Parathyroid adenoma (tissue), 2 donors: ENCODE measurements around the gene IRAG1.

Experiments used
- H2AFZ ChIP-seq: fragments of 300-600 bp; sonication (generic); one replicate; pipeline ENCODE4 v1.7.0; 2017; ENCODE audit warnings: antibody characterized with exemption, mild to moderate bottlenecking
- H3K27ac ChIP-seq: fragments of 300-600 bp; sonication (generic); one replicate; pipeline ENCODE4 v1.7.0; 2017
- H3K27me3 ChIP-seq: fragments of 300-600 bp; sonication (generic); one replicate; pipeline ENCODE4 v1.7.0; 2017; ENCODE audit warnings: low read length; ENCODE audit not compliant: control insufficient read depth, insufficient read depth
- H3K36me3 ChIP-seq: fragments of 300-600 bp; sonication (generic); one replicate; pipeline ENCODE4 v1.7.0; 2017; ENCODE audit warnings: low read length; ENCODE audit not compliant: control insufficient read depth, insufficient read depth
- H3K4me1 ChIP-seq: fragments of 300-600 bp; sonication (generic); one replicate; pipeline ENCODE4 v1.7.0; 2017; ENCODE audit warnings: control low read depth
- H3K4me2 ChIP-seq: fragments of 300-600 bp; sonication (generic); one replicate; pipeline ENCODE4 v1.7.0; 2017; ENCODE audit warnings: low read length
- H3K4me3 ChIP-seq: fragments of 300-600 bp; sonication (generic); one replicate; pipeline ENCODE4 v1.7.0; 2017; ENCODE audit warnings: low read depth, low read length
- H3K79me2 ChIP-seq: fragments of 300-600 bp; sonication (generic); one replicate; pipeline ENCODE4 v1.7.0; 2017; ENCODE audit warnings: control low read depth
- H3K9ac ChIP-seq: fragments of 300-600 bp; sonication (generic); one replicate; pipeline ENCODE4 v1.7.0; 2017; ENCODE audit warnings: mild to moderate bottlenecking
- H3K9me3 ChIP-seq: fragments of 300-600 bp; sonication (generic); one replicate; pipeline ENCODE4 v1.7.0; 2017; ENCODE audit warnings: low read length; ENCODE audit not compliant: control insufficient read depth
- TF ChIP-seq, protein P1 (sequence below): fragments of 300-600 bp; sonication (generic); IDR thresholded peaks from one replicate; pipeline ENCODE4 v1.7.0; 2017; ENCODE audit warnings: antibody characterized with exemption, mild to moderate bottlenecking
- donor health status: primary hyperparathyroidism.

Gene IRAG1

DNA sequence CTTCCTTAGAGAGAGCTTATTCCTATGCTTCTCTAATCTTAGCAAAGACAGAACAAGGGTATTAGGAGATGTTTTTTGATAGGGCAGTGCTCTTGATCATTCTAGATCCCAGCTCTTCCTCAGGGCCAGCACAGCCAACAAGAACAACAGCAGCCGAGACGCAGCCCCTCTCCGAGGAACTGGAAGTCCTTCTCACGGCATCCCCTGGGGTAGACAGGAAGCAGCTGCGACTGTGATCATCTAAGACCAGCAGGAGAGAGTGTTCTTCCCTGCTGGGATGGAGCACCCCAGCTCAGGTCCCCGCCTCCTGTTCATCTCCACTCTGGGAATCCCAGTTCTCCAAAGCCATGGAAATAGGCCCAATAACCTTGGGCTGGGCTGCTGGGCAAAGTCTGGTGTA lies 29.6 kb downstream of the IRAG1 start:
- Histone ChIP-seq H3K36me3 (no peaks in the 10 kb centered on the region), H3K4me3 (no peak overlapping the region), H3K9me3 (no peaks in the 10 kb centered on the region), H3K4me1 (peaks cover under 1% of the 10 kb centered on the region), H3K4me2 (no peak overlapping the region), H3K27ac (no peak overlapping the region), H3K9ac (no peak overlapping the region), H3K79me2 (no peaks in the 10 kb centered on the region), H3K27me3 (no peaks in the 10 kb centered on the region), H2AFZ (no peak overlapping the region)
- TF ChIP-seq, protein P1, sequence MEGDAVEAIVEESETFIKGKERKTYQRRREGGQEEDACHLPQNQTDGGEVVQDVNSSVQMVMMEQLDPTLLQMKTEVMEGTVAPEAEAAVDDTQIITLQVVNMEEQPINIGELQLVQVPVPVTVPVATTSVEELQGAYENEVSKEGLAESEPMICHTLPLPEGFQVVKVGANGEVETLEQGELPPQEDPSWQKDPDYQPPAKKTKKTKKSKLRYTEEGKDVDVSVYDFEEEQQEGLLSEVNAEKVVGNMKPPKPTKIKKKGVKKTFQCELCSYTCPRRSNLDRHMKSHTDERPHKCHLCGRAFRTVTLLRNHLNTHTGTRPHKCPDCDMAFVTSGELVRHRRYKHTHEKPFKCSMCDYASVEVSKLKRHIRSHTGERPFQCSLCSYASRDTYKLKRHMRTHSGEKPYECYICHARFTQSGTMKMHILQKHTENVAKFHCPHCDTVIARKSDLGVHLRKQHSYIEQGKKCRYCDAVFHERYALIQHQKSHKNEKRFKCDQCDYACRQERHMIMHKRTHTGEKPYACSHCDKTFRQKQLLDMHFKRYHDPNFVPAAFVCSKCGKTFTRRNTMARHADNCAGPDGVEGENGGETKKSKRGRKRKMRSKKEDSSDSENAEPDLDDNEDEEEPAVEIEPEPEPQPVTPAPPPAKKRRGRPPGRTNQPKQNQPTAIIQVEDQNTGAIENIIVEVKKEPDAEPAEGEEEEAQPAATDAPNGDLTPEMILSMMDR: no peak

DNA sequence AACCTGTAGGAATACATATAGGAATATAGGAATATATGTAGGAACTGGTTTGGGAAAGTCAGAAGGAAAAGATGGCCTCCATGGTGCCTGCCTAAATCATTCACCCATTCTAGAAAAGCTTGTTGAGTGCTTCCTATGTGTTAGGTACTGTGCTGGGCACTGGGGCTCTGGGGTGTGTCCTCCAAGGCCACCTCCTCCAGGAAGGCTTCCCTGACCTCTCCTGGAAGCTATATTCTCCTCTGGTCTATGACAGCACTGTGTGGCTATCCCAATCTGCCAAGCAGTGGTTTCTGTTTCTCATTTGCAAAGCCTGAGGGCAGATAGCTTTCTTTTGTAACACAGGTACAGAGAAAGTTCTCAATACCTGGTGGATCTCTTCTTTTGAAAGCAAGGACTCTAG lies 30.2 kb downstream of the IRAG1 start:
- no peaks in the 10 kb centered on the region for H3K4me1 ChIP-seq
- no peaks in the 10 kb centered on the region for H3K36me3 ChIP-seq
- no peak overlapping the region for H3K9ac ChIP-seq
- H3K27ac ChIP-seq: peak overlapping the region; percentile 42
- no peak overlapping the region for H3K4me3 ChIP-seq
- no peaks in the 10 kb centered on the region for H3K79me2 ChIP-seq
- TF ChIP-seq, protein P1: no peak
- H3K9me3 ChIP-seq: no peaks in the 10 kb centered on the region
- H3K4me2 ChIP-seq: no peak overlapping the region
- H2AFZ ChIP-seq: no peak overlapping the region
- H3K27me3 ChIP-seq: no peaks in the 10 kb centered on the region

DNA sequence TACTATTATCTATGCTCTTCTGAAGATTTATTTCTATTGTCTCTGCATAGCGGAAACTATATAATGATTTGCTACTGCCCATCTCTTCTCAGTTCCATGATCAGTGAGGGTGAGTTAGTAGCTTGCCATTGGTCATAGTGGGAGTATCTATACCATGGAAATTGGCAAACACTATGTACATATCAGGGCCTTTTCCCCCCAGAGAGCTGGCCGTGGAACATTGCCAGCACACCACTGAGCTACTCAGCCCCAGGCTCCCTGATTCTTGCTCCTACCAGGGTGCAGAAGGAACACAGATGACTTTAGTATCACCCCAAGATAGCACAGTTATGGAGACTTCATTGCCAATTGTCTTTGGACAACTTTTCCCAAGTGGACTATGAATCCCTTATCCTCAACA lies 33.2 kb downstream of the IRAG1 start:
- H3K9me3 ChIP-seq: no peaks in the 10 kb centered on the region
- H3K4me1 ChIP-seq: no peaks in the 10 kb centered on the region
- no peaks in the 10 kb centered on the region for H3K36me3 ChIP-seq
- no peak overlapping the region for H2AFZ ChIP-seq
- H3K4me3 ChIP-seq: no peak overlapping the region
- TF ChIP-seq, protein P1: no peak
- no peaks in the 10 kb centered on the region for H3K27me3 ChIP-seq
- no peaks in the 10 kb centered on the region for H3K79me2 ChIP-seq
- no peak overlapping the region for H3K27ac ChIP-seq
- no peak overlapping the region for H3K9ac ChIP-seq
- H3K4me2 ChIP-seq: no peak overlapping the region

DNA sequence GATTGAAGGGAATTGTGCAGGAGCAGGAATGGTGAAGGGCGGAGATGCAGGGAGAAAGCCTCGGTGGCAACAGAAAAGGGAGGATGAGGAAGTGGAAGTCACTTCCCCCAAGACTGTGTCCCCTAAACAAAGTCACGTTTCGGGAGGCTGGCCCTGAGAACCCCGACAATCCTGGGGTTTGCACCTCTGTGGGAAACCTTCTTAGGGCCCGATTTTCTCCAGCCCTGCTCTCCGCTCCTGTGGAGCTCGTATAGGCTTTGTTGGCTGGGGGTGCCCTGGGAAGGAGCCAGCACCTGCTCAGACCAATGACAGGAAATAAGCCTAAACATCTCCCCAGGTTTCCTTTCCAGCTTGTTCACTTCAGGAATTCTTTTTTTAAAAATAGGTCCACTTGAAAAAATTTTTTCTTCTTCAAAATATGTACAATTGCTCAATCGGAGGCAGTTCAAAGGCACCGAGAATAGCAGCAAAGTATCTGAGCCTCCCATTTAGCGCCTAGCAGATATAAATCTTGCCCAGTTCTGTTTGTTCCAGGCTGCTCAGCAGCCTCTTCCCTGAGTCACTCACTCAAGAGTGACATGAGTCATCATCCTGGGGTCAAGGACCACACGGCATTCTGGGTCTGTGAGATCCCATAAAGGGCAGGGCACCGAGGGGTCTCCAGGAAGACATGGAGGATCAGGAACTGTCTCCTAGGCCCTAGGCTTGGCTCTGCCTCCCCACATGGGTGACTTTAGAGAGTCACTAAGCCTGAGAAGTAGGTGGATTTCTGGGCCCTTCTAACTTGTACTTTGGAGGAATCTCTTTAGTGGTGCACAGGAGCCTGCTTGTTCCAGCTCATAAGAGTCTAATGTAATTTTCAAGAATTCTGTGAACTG lies 34.0 kb downstream of the IRAG1 start:
- Histone ChIP-seq H3K27me3 (no peaks in the 10 kb centered on the region), H3K9ac (no peak overlapping the region), H3K4me1 (no peaks in the 10 kb centered on the region), H3K4me3 (no peak overlapping the region), H2AFZ (peak overlapping the region; percentile 57), H3K9me3 (no peaks in the 10 kb centered on the region), H3K36me3 (no peaks in the 10 kb centered on the region), H3K27ac (peak overlapping the region; percentile 65), H3K79me2 (no peaks in the 10 kb centered on the region), H3K4me2 (no peak overlapping the region)
- TF ChIP-seq, protein P1: no peak
